ENCODE results near the gene LDLRAD4.

Gene LDLRAD4

DNA sequence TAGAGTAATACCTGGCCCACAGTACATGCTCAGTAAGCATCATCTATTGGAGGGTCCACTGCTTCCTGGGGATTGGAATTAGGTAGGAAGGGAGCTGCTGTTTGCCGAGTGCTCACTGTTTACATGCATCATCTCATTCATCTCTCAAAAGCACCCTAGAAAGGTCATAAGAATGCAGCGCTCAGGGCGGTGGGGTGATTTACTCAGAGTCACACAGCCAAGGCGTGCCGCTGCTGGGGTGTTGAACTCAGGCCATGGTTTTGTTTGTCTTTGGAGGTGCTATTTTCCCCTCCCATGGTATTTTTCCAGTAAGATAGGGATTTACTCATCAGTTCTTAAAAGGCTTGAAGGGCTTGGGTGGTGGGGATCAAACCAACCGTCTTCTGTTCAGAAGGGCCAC lies 227.5 kb downstream of the LDLRAD4 start:
- Histone ChIP-seq H3K4me3 (ENCODE audit: low read depth in 1 of 2, low read length in 2 of 2) (peak overlapping the region; percentile 63 to 68; a peak in 3 of 4 replicates), H3K9me3 (ENCODE audit: insufficient read depth, low read length, severe bottlenecking) (no peaks in the 10 kb centered on the region), H3K4me2 (ENCODE audit: insufficient read depth, low read length) (peak overlapping the region; percentile 88), H3K36me3 (ENCODE audit: insufficient read depth, low read length) (peaks cover 47% of the 10 kb centered on the region), H4K20me1 (ENCODE audit: insufficient read depth, low read length) (peaks cover 35% of the 10 kb centered on the region), H3K27me3 (ENCODE audit: insufficient read depth, low read length, poor library complexity) (no peaks in the 10 kb centered on the region), H3K27ac (ENCODE audit: low read length) (peak overlapping the region; percentile 97), H3K4me1 (ENCODE audit: insufficient read depth, low read length) (peaks cover 99% of the 10 kb centered on the region), H2AFZ (ENCODE audit: low read depth, low read length) (no peak overlapping the region), H3K9ac (ENCODE audit: low read depth, low read length) (peak overlapping the region; percentile 61), H3K79me2 (ENCODE audit: insufficient read depth, low read length) (peaks cover 99% of the 10 kb centered on the region)
- TF ChIP-seq EZH2 (IDR thresholded peaks at IDR 0.05; ENCODE audit: borderline replicate concordance, low read depth, low read length, severe bottlenecking) = no peak
- TF ChIP-seq, protein P1, sequence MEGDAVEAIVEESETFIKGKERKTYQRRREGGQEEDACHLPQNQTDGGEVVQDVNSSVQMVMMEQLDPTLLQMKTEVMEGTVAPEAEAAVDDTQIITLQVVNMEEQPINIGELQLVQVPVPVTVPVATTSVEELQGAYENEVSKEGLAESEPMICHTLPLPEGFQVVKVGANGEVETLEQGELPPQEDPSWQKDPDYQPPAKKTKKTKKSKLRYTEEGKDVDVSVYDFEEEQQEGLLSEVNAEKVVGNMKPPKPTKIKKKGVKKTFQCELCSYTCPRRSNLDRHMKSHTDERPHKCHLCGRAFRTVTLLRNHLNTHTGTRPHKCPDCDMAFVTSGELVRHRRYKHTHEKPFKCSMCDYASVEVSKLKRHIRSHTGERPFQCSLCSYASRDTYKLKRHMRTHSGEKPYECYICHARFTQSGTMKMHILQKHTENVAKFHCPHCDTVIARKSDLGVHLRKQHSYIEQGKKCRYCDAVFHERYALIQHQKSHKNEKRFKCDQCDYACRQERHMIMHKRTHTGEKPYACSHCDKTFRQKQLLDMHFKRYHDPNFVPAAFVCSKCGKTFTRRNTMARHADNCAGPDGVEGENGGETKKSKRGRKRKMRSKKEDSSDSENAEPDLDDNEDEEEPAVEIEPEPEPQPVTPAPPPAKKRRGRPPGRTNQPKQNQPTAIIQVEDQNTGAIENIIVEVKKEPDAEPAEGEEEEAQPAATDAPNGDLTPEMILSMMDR (IDR thresholded peaks at IDR 0.05; ENCODE audit: borderline replicate concordance, extremely low read depth, low read length, poor library complexity, severe bottlenecking) = no peak
- ATAC-seq (ENCODE audit: insufficient read depth, low read depth) (0 out of 3 replicates have a peak, but pooled peaks have one; percentile 10), DNase-seq (peak; percentile 32)

DNA sequence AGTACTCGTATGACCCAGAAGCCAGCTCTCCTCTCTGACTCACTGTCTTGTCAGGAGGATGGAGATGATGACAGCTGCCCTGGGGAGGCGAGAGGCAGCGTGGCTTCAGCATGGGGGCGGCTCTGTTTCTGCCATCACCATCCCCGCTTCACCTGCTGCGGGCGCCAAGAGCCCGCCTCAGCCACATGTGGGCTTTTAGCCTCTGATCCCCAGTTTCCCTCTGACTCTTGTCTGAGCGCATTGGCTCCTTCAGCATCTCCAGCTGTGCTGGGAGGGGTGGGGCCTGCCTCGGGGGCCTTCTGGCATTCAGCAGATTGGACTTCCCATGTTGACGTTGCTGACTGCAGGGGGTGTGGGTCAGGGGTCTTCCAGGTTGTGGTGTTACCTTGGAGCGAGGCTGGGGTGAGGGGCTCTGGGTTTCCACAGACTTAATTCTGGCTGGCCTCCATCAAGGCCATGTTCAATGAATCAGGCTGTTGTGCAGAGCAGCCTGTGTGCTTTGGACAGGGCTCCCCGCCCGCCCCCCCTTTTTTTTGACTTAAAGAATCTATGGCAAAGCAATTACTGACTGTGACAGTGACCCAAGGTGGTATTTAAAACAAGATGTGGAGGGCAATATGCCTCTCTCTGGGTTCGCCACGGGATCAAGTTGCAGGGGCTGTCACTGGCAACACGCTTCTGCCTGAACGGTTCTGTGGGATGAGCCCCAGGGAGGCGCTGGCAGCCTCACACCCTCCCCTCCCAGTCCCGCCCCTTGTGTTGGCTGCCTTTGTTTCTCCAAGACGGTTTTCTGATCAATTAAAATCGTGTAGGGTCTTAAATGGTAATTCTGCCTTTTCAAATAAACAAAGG lies 228.3 kb downstream of the LDLRAD4 start:
- H3K4me2 ChIP-seq (ENCODE audit: insufficient read depth, low read length) = peak overlapping the region; percentile 88
- no peak overlapping the region for H2AFZ ChIP-seq (ENCODE audit: low read depth, low read length)
- H3K9ac ChIP-seq (ENCODE audit: low read depth, low read length) = peak overlapping the region; percentile 61
- peak overlapping the region in 1 of 2 experiments; percentile 68; a peak in 2 of 4 replicates for H3K4me3 ChIP-seq (ENCODE audit: low read depth in 1 of 2, low read length in 2 of 2)
- peak overlapping the region; percentile 97 for H3K27ac ChIP-seq (ENCODE audit: low read length)
- peaks cover 99% of the 10 kb centered on the region for H3K79me2 ChIP-seq (ENCODE audit: insufficient read depth, low read length)
- ATAC-seq (ENCODE audit: insufficient read depth, low read depth) = peak; percentile 77
- DNase-seq = peak; percentile 85
- H3K36me3 ChIP-seq (ENCODE audit: insufficient read depth, low read length) = peaks cover 56% of the 10 kb centered on the region
- TF ChIP-seq, protein P1 (IDR thresholded peaks at IDR 0.05; ENCODE audit: borderline replicate concordance, extremely low read depth, low read length, poor library complexity, severe bottlenecking) = peak; percentile 39
- no peak for TF ChIP-seq EZH2 (IDR thresholded peaks at IDR 0.05; ENCODE audit: borderline replicate concordance, low read depth, low read length, severe bottlenecking)
- H3K9me3 ChIP-seq (ENCODE audit: insufficient read depth, low read length, severe bottlenecking) = no peaks in the 10 kb centered on the region
- peaks cover 99% of the 10 kb centered on the region for H3K4me1 ChIP-seq (ENCODE audit: insufficient read depth, low read length)
- no peaks in the 10 kb centered on the region for H3K27me3 ChIP-seq (ENCODE audit: insufficient read depth, low read length, poor library complexity)
- peaks cover 43% of the 10 kb centered on the region for H4K20me1 ChIP-seq (ENCODE audit: insufficient read depth, low read length)

DNA sequence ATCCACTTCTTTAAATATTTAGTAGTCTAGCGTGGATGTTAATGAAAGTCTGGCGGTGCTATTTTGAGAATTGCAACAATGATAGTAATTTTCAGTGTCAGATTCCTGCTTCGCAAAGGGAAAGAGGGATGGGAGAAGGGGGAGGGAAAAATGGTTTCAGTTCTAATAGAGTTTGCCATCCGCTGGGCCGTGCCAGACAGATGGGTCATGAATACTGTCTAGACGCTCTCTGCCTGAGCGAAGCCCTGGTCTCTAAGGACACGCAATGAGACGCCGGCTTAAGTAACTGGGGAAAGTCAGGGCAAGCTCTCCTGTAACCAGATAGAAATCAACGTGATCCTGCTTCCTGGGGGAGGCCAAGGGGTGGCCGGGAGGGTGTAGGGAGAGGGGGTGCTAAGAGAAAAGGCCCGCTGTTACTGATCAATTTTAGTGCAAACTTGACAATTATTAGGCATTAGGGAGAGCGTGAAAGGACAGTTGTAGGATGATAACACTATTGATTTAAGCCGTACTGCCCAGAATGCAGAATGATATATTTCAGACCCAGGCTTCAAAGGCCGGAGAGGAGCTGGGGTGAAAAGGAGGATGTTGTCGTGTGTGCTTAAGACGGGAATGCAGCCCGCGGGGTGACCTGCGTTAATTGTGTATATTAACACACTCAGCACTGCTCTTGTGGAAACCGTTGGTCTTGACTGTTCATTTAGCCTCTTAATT lies 229.2 kb downstream of the LDLRAD4 start:
- H3K79me2 ChIP-seq (ENCODE audit: insufficient read depth, low read length) = peaks cover 100% of the 10 kb centered on the region
- H3K27ac ChIP-seq (ENCODE audit: low read length) = peak overlapping the region; percentile 55; the same call in 1 of the 2 replicates
- H3K4me2 ChIP-seq (ENCODE audit: insufficient read depth, low read length) = peak overlapping the region; percentile 88
- no peaks in the 10 kb centered on the region for H3K9me3 ChIP-seq (ENCODE audit: insufficient read depth, low read length, severe bottlenecking)
- no peaks in the 10 kb centered on the region for H3K27me3 ChIP-seq (ENCODE audit: insufficient read depth, low read length, poor library complexity)
- 0 out of 2 replicates have a peak overlapping the region, but pooled peaks have one; percentile 7 for H3K9ac ChIP-seq (ENCODE audit: low read depth, low read length)
- no peak overlapping the region for H3K4me3 ChIP-seq (ENCODE audit: low read depth in 1 of 2, low read length in 2 of 2)
- no peak overlapping the region for H2AFZ ChIP-seq (ENCODE audit: low read depth, low read length)
- peaks cover 65% of the 10 kb centered on the region for H3K36me3 ChIP-seq (ENCODE audit: insufficient read depth, low read length)
- peaks cover 52% of the 10 kb centered on the region for H4K20me1 ChIP-seq (ENCODE audit: insufficient read depth, low read length)
- peaks cover 99% of the 10 kb centered on the region for H3K4me1 ChIP-seq (ENCODE audit: insufficient read depth, low read length)
- DNase-seq (peak; percentile 9), ATAC-seq (ENCODE audit: insufficient read depth, low read depth) (no peak)
- TF ChIP-seq EZH2 (IDR thresholded peaks at IDR 0.05; ENCODE audit: borderline replicate concordance, low read depth, low read length, severe bottlenecking) = no peak
- TF ChIP-seq, protein P1 (IDR thresholded peaks at IDR 0.05; ENCODE audit: borderline replicate concordance, extremely low read depth, low read length, poor library complexity, severe bottlenecking) = no peak

All from DND-41 (cell line).